Measurements from ENCODE around the gene MMP2. TPM values are rescaled to one million over a fixed set of nuclear protein-coding genes. Genes with fewer than 3 reads are reported as not detected.

The MMP2 gene
- total RNA-seq, 1 donor from 2014 or later, result 14.1 TPM

DNA sequence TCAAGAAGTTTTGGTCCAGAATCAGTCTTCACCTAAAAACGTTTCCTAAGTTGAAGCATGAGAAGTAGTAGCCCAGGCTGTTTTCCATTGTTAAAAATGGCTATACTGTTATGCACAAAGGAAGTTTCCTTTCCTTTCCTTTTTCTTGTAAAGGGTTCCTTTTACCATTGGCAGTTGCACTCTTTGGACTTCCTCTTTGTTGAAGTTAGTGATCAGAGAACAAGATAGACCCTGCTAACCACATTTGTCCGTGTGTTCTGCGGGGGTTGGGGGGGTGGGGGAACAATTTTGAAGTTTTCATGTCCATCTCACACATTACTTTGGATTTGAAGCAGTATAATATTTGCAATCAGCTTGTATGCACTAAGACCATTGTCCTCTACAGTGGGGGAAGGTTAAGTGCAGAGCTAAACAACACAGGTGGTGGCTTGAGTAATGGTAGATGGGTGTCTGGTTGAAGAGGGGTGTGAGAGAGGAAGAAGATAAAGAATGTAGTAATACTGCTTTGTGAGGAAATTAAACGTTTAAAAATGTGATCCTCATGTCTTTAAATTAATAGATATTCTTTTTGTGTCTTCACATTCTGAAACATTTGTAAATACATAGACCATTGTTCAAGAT is 31.3 kb downstream of the MMP2 start:
- DNase-seq (ENCODE audit: low read depth in 2 of 2), result no peak

GRCh38 chr16:55512941-55513340 is 33.9 kb downstream of the MMP2 start:
- no peak for DNase-seq (ENCODE audit: low read depth in 2 of 2)

- no peak for DNase-seq (ENCODE audit: low read depth in 2 of 2)
These were observed 34.6 kb downstream of the MMP2 start for GRCh38 chr16:55513616-55514015.

GRCh38 chr16:55515111-55515510 is 36.1 kb downstream of the MMP2 start:
- DNase-seq (ENCODE audit: low read depth in 2 of 2), result no peak

GRCh38 chr16:55521792-55522191 is 42.8 kb downstream of the MMP2 start:
- no peak for DNase-seq (ENCODE audit: low read depth in 2 of 2)

DNA sequence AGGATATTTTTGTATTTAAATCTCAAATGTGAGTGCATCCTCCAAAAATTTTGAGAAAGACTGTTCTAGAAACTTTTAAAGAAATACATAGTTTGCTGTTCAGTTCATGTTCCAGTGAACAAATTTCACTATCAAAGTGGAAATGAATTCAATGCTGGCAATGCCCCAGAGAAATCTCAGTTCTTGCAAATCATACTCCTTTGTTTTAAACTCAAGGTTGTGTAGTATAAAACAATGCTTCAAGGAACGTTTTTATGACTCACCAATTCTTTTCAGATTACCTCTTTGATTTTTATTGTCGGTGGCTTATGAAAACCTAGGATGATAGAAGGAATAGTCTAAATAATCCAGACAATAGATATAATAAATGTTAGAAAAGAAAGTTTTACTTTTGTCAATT is 47.4 kb downstream of the MMP2 start:
- peak in 1 of 2 donors; percentile 81 for DNase-seq (ENCODE audit: low read depth in 2 of 2)

GRCh38 chr16:55527885-55528284 is 48.9 kb downstream of the MMP2 start:
- no peak for DNase-seq (ENCODE audit: low read depth in 2 of 2)

DNA sequence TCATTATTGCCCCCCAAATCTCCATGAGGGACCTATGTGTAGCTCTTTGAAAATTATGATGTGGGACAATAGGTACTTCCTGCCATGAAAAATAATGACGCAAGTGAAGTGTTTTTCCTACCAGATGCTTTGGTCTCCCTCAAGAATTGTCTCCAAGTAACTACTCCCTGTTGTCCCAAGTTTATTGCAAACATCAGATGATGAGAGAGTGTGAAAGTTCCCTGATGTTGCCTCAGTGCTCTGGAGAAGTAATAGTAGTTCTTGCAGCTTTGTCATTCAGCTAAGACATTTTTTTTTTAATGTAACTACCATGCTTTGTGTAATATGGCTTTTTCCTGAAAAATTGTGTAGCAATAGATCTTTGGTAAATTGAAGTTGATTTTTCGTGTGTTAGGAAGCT is 50.0 kb downstream of the MMP2 start:
- peak in 1 of 2 donors; percentile 54 for DNase-seq (ENCODE audit: low read depth in 2 of 2)

DNA sequence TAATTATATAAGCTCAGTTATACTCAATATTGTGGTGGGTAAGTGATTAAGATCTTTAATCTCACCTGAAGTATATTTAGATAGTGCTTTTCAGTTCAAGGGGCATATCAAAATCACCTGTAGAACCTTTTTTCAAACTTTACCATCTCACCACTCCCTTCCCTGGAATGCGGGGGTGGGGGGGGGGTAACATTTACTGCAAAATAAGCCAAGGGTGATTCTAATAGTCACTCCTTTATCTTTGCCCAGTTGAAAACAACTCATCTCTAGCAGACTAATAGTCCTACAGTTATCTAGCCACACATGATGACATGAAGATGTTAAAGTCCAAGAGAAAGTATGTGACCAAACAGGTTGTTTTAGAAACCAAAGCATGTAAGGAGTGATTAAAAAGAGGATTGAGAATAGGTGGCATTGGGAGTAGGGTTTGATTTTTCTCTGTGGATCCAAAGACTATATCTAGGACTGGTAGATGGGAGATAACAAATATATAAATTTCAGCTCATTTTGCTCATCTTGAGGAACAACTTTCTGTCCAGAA is 51.4 kb downstream of the MMP2 start:
- DNase-seq (ENCODE audit: low read depth in 2 of 2), result no peak

- DNase-seq (ENCODE audit: low read depth in 2 of 2), result no peak
These were observed 53.2 kb downstream of the MMP2 start for GRCh38 chr16:55532227-55532626.

GRCh38 chr16:55534756-55535155 is 55.8 kb downstream of the MMP2 start:
- DNase-seq (ENCODE audit: low read depth in 2 of 2), result no peak

GRCh38 chr16:55539049-55539448 is 60.1 kb downstream of the MMP2 start:
- DNase-seq (ENCODE audit: low read depth in 2 of 2), result no peak

DNA sequence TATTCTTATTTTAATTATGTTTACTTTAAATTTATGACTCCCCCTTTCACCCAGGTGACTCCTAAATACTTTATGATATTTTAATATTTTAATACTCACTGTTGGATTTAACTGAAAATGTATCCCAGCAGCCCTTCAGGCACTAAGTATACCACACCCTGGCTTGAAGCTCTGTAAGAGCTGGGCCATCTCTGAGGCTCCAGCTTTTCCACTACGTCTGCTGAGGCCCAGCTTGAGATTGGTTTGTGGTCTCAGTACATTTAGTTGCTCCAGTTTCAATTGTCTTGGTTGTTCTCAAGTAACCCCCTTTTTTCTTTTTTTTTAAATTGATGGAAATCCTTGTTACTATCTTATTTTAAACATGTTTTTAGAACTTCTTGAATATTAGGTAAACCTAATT is 60.5 kb downstream of the MMP2 start:
- no peak for DNase-seq (ENCODE audit: low read depth in 2 of 2)

DNA sequence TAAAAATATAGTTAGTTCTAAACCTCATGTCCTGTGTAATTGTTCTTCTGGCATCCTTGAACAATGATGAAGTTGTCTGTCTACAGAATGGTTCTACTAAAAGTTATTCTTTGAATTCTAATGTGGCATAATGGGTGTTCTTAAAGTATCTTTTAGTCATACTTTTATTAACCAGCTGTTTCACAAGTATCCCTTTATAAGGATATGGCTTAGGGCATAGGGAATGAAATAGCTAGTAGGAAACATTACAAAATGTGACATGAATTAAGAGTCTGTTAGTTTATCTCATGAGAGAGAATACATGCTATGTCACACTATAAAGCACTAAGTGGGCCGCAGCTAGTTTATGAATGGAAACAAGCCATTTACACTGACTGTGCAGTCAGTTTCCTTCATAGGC is 61.2 kb downstream of the MMP2 start:
- DNase-seq (ENCODE audit: low read depth in 2 of 2), result no peak

DNA sequence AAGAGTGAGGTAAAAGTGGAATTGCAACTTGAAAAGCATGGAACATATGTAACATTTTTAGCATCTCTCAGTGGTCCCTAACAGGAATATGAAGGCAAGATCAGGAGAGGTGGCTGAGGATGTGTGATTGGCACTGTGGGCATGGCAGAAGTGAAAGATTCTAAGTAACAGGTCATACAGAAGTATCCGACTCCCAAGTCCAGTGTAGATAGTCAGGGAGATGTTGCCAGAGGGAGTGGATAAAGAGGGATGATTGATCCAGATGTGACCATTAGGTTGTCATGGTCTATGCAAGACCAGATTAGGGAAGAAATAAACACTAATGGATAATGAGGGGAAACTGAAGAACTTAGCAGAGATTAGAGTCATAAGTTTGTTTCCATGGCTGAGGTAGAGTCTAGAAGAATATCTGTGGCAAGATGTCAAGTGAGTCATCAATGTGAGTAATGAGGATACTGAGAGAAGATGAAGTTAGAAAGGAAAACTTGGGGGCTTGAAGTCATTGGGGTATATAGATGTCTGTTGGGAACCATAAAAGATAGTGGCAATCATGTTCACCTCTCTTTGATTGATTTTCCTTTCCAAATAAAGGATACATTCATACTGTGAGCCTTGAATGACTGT is 63.6 kb downstream of the MMP2 start:
- peak in 1 of 2 donors; percentile 69 for DNase-seq (ENCODE audit: low read depth in 2 of 2)

- DNase-seq (ENCODE audit: low read depth in 2 of 2), result peak; percentile 34 to 41
These were observed 64.5 kb downstream of the MMP2 start for GRCh38 chr16:55543472-55543871.

GRCh38 chr16:55552621-55553020 is 73.6 kb downstream of the MMP2 start:
- peak in 1 of 2 donors; percentile 81 for DNase-seq (ENCODE audit: low read depth in 2 of 2)

DNA sequence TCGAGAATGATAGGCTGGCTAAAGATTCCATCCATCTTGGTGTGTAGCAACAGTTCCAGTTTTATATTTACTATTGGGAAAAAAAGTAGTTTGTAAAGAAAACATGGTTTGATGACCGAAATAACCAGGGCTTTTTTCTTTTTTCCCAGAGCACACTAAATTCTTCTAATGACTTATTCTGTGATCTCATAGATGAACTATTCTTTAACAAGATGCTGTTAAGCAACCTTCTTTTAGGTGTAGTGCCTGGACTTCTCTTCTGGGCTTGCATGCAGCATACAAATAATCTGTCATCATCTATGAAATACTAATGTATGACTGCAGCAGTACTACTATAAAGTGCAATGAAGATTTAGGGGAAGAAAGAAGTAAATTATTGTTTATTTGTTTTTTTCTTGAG is 76.4 kb downstream of the MMP2 start:
- DNase-seq (ENCODE audit: low read depth in 2 of 2), result no peak

Other genes starting within 250 kb of the MMP2 start
- gene IRX6, start 155.0 kb upstream of the MMP2 start, total RNA-seq, result not detected in 2 replicates
- gene LPCAT2, start 29.9 kb downstream of the MMP2 start, total RNA-seq, result 2.8 and 8.7 TPM in 2 replicates
- gene CAPNS2, start 87.5 kb downstream of the MMP2 start, total RNA-seq, result 0.20 and 0.44 TPM in 2 replicates
- not detected in 2 replicates for gene SLC6A2, start 176.8 kb downstream of the MMP2 start, total RNA-seq